Neural progenitor cell (in vitro differentiated cells): Measurements from ENCODE around the gene TCF23. TPM values are rescaled to one million over a fixed set of nuclear protein-coding genes. Genes with fewer than 3 reads are reported as not detected.

Source experiments
- DNase-seq: peaks from one replicate; pipeline ENCODE4 v3.0.0-alpha.2; 2016; ENCODE audit warnings: low spot score
- H2AFZ ChIP-seq: fragments of 200-600 bp; sonication (generic); replicated peaks from 2 replicates; pipeline ENCODE4 v1.6.1; 2016; ENCODE audit warnings: antibody characterized with exemption
- H3F3A ChIP-seq: fragments of 200-600 bp; sonication (generic); 2 replicates; pipeline ENCODE4 v1.6.1; 2016; ENCODE audit warnings: antibody characterized with exemption, low read depth
- H3K27ac ChIP-seq: fragments of 200-600 bp; sonication (generic); 2 replicates; pipeline ENCODE4 v1.5.1; 2016; ENCODE audit warnings: mild to moderate bottlenecking
- H3K27me3 ChIP-seq: fragments of 200-600 bp; sonication (generic); 2 replicates; pipeline ENCODE4 v1.6.1; 2016; ENCODE audit warnings: mild to moderate bottlenecking, moderate library complexity
- H3K36me3 ChIP-seq: fragments of 200-600 bp; sonication (generic); 2 replicates; pipeline ENCODE4 v1.5.1; 2016
- H3K4me1 ChIP-seq: fragments of 200-600 bp; sonication (generic); 2 replicates; pipeline ENCODE4 v1.6.1; 2016; ENCODE audit warnings: mixed run types
- H3K4me2 ChIP-seq: fragments of 200-600 bp; sonication (generic); 2 replicates; pipeline ENCODE4 v1.6.1; 2016
- H3K4me3 ChIP-seq: fragments of 200-600 bp; sonication (generic); 2 replicates; pipeline ENCODE4 v1.5.1; 2016
- H3K79me2 ChIP-seq: fragments of 200-600 bp; sonication (generic); 2 replicates; pipeline ENCODE4 v1.6.1; 2016; ENCODE audit warnings: low read depth
- H3K9ac ChIP-seq: fragments of 200-600 bp; sonication (generic); 2 replicates; pipeline ENCODE4 v1.6.1; 2016
- H3K9me3 ChIP-seq: fragments of 200-600 bp; sonication (generic); 2 replicates; pipeline ENCODE4 v1.5.1; 2016; ENCODE audit warnings: low read depth
- H4K20me1 ChIP-seq: fragments of 200-600 bp; sonication (generic); 2 replicates; pipeline ENCODE4 v1.6.1; 2016; ENCODE audit warnings: low read depth
- H3K27ac Mint-ChIP-seq: 3 replicates; pipeline ENCODE4 v1.8.0; 2021; ENCODE audit warnings: mixed read lengths
- H3K27me3 Mint-ChIP-seq: 2 replicates; pipeline ENCODE4 v1.8.0; 2022; ENCODE audit warnings: low read depth, mild to moderate bottlenecking, inconsistent platforms, moderate library complexity, mixed read lengths; ENCODE audit not compliant: insufficient read depth
- H3K36me3 Mint-ChIP-seq: 3 replicates; pipeline ENCODE4 v1.8.0; 2021; ENCODE audit warnings: mixed read lengths
- H3K4me1 Mint-ChIP-seq: 3 replicates; pipeline ENCODE4 v1.8.0; 2021; ENCODE audit warnings: mixed read lengths
- H3K4me3 Mint-ChIP-seq: 3 replicates; pipeline ENCODE4 v1.8.0; 2021; ENCODE audit warnings: mild to moderate bottlenecking, moderate library complexity, mixed read lengths
- H3K9me3 Mint-ChIP-seq: 3 replicates; pipeline ENCODE4 v1.8.0; 2020; ENCODE audit warnings: mixed read lengths
- EZH2 ChIP-seq: fragments of 200-600 bp; sonication (generic); IDR thresholded peaks from 2 replicates; pipeline ENCODE4 v1.6.1; 2017; ENCODE audit warnings: antibody characterized with exemption, mild to moderate bottlenecking, moderate library complexity
- EZH2phosphoT487 ChIP-seq: fragments of 200-600 bp; sonication (generic); IDR thresholded peaks from 2 replicates; pipeline ENCODE4 v1.6.1; 2017; ENCODE audit warnings: antibody characterized with exemption
- total RNA-seq: library from RNA; depleted of rRNA; stranded (reverse); fragments of >200 nt; gene quantifications from 2 replicates; pipeline ENCODE4 v1.2.3, GENCODE V29; 2015; ENCODE audit warnings: low replicate concordance
- TF ChIP-seq, protein P1 (sequence below): fragments of 200-600 bp; sonication (generic); IDR thresholded peaks from 2 replicates; pipeline ENCODE4 v1.5.1; 2017; ENCODE audit warnings: antibody characterized with exemption, mild to moderate bottlenecking

Gene TCF23
- total RNA-seq, 1 donor from 2014 or later, result not detected

DNA sequence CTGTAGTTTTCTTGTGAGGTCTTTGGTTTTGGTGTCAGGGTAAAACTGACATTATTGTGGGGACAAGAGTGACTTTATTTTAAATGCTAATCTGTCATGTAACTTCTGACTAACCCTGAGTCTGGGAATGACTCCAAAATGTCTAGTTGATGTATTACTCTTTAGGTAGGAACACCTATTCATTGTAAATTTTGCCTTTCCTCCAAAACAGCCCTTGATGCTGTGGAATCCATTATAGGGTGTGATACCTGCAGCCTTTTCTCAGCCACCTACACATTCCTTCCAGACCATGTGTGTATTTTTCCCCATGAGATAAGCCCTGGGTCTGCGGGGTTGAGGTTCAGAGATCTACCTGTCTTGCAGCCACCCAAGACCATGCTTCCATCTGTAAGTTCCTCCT, 5.5 kb upstream of the TCF23 start:
- Histone ChIP-seq H4K20me1 (no peaks in the 10 kb centered on the region), H3K4me1 (no peaks in the 10 kb centered on the region), H3K4me3 (no peak overlapping the region), H3F3A (no peaks in the 10 kb centered on the region), H3K36me3 (no peaks in the 10 kb centered on the region), H3K4me2 (no peak overlapping the region), H3K27ac (no peak overlapping the region), H3K9ac (no peak overlapping the region), H3K9me3 (no peaks in the 10 kb centered on the region), H2AFZ (no peak overlapping the region), H3K27me3 (peaks cover 12% of the 10 kb centered on the region), H3K79me2 (no peaks in the 10 kb centered on the region)
- Mint-ChIP-seq H3K4me3 (no peak overlapping the region), H3K9me3 (peaks cover 3% of the 10 kb centered on the region), H3K4me1 (no peaks in the 10 kb centered on the region), H3K27me3 (peaks cover 4% of the 10 kb centered on the region), H3K36me3 (no peaks in the 10 kb centered on the region), H3K27ac (no peak overlapping the region)
- TF ChIP-seq EZH2, result no peak
- TF ChIP-seq, protein P1, sequence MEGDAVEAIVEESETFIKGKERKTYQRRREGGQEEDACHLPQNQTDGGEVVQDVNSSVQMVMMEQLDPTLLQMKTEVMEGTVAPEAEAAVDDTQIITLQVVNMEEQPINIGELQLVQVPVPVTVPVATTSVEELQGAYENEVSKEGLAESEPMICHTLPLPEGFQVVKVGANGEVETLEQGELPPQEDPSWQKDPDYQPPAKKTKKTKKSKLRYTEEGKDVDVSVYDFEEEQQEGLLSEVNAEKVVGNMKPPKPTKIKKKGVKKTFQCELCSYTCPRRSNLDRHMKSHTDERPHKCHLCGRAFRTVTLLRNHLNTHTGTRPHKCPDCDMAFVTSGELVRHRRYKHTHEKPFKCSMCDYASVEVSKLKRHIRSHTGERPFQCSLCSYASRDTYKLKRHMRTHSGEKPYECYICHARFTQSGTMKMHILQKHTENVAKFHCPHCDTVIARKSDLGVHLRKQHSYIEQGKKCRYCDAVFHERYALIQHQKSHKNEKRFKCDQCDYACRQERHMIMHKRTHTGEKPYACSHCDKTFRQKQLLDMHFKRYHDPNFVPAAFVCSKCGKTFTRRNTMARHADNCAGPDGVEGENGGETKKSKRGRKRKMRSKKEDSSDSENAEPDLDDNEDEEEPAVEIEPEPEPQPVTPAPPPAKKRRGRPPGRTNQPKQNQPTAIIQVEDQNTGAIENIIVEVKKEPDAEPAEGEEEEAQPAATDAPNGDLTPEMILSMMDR, result no peak
- no peak for TF ChIP-seq EZH2phosphoT487
- DNase-seq, result no peak

DNA sequence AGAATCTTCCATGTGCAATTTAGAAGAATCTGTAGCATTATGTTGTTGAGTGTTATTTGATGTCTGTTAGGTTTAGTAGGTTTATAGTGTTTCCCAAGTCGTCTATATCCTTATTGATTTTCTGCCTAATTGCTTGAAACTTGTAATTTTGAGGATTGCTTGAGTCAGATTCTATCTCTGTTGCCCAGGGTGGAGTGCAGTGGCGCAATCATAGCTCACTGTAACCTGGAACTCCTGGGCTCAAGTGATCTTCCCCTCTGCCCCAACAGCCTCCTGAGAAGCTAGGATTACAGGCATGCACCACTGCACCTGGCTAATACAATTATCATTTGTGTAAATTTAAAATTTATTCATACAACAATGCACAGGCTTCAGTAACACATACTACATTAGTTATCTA, 3.1 kb upstream of the TCF23 start:
- H3K36me3 Mint-ChIP-seq, result no peaks in the 10 kb centered on the region
- TF ChIP-seq EZH2 (no peak), EZH2phosphoT487 (no peak)
- TF ChIP-seq, protein P1, result no peak
- H3F3A ChIP-seq, result no peaks in the 10 kb centered on the region
- H3K27me3 ChIP-seq, result peaks cover 12% of the 10 kb centered on the region
- H4K20me1 ChIP-seq, result no peaks in the 10 kb centered on the region
- no peaks in the 10 kb centered on the region for H3K4me1 ChIP-seq
- no peak overlapping the region for H3K4me2 ChIP-seq
- H3K4me1 Mint-ChIP-seq, result no peaks in the 10 kb centered on the region
- no peak overlapping the region for H2AFZ ChIP-seq
- no peaks in the 10 kb centered on the region for H3K36me3 ChIP-seq
- no peak overlapping the region for H3K4me3 ChIP-seq
- H3K9me3 Mint-ChIP-seq, result peaks cover 3% of the 10 kb centered on the region
- no peak overlapping the region for H3K27ac ChIP-seq
- H3K27me3 Mint-ChIP-seq, result peaks cover 2% of the 10 kb centered on the region
- H3K9me3 ChIP-seq, result no peaks in the 10 kb centered on the region
- H3K4me3 Mint-ChIP-seq, result no peak overlapping the region
- no peak overlapping the region for H3K27ac Mint-ChIP-seq
- no peak for DNase-seq
- no peak overlapping the region for H3K9ac ChIP-seq
- H3K79me2 ChIP-seq, result no peaks in the 10 kb centered on the region

DNA sequence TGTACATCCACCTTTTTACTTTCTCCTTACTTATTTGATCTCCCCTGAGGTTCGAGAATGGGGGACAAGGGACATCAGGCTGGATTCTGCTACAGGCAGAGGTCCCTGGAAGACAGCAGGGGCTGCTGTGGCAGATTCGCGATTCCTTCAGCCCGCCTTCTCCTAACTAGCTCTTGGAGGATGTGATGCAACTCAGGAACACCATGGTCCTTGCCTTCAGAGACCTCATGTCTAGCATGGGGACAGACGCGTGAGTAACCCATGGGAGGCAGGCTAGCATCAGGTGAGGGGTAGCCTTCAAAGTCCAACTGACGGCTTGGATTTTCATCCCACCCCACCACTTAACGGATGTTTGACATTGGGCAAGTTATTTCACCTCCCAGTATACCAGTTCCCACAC, 869 bp upstream of the TCF23 start:
- Histone ChIP-seq H2AFZ (no peak overlapping the region), H4K20me1 (no peaks in the 10 kb centered on the region), H3K4me2 (no peak overlapping the region), H3K9ac (no peak overlapping the region), H3K9me3 (no peaks in the 10 kb centered on the region), H3K27me3 (peaks cover 6% of the 10 kb centered on the region), H3K27ac (no peak overlapping the region), H3K79me2 (no peaks in the 10 kb centered on the region), H3K4me3 (no peak overlapping the region), H3F3A (no peaks in the 10 kb centered on the region), H3K36me3 (no peaks in the 10 kb centered on the region), H3K4me1 (no peaks in the 10 kb centered on the region)
- H3K27ac Mint-ChIP-seq, result no peak overlapping the region
- no peak for TF ChIP-seq EZH2phosphoT487
- TF ChIP-seq, protein P1, result no peak
- TF ChIP-seq EZH2, result no peak
- no peaks in the 10 kb centered on the region for H3K4me1 Mint-ChIP-seq
- no peak overlapping the region for H3K4me3 Mint-ChIP-seq
- no peak for DNase-seq
- H3K9me3 Mint-ChIP-seq, result peaks cover 2% of the 10 kb centered on the region
- H3K27me3 Mint-ChIP-seq, result peaks cover 2% of the 10 kb centered on the region
- no peaks in the 10 kb centered on the region for H3K36me3 Mint-ChIP-seq
